K562 (cell line): ENCODE measurements around the gene SH3TC2. TPM values are rescaled to one million over a fixed set of nuclear protein-coding genes. Genes with fewer than 3 reads are reported as not detected.

Source experiments
- ATAC-seq: fragments of 200-7000 bp; cut with Tn5 transposase; 3 replicates; pipeline ENCODE4 v1.9.1; 2020; ENCODE audit warnings: moderate library complexity
- BruUV-seq: library from RNA; stranded (reverse); fragments of 400-500 nt; replicated peaks from 2 replicates; lab custom pipeline; 2021; lab: Mats Ljungman, UMichigan
- CTCF ChIA-PET: fragments of 300-600 bp; formaldehyde crosslinking; extraction: SDS; loops from one replicate; lab custom pipeline; 2021; ENCODE audit warnings: low intra/inter-chr PET ratio; lab: Yijun Ruan, JAX
- POLR2A ChIA-PET: fragments of 300-600, 350-650 bp; sonication (Branson Sonifier 250); formaldehyde crosslinking; extraction: SDS; loops from one replicate; lab custom pipeline; 2021; ENCODE audit warnings: antibody characterized with exemption, inconsistent platforms; lab: Yijun Ruan, JAX
- DNase-seq, 4 experiments: peaks; one replicate each; pipeline versions ENCODE4 v3.0.0 to v3.0.0-alpha.2; 2011 to 2018; ENCODE audit warnings: low spot score in 3 of 4, mixed read lengths in 3 of 4; ENCODE audit errors: extremely low read depth in 1 of 4
- FAIRE-seq: peaks from 2 replicates; lab custom pipeline; 2011; peaks lifted over from hg19 to GRCh38; lab: Jason Lieb, UNC
- H2AFZ ChIP-seq: 2 replicates; pipeline ENCODE4 v1.6.0; 2011; ENCODE audit warnings: low read depth, low read length, control low read depth, inconsistent platforms
- H3K27ac ChIP-seq: fragments of 200-600 bp; 3 replicates; pipeline ENCODE4 v1.8.0; 2011; ENCODE audit warnings: low read depth, mild to moderate bottlenecking, control low read depth, inconsistent platforms, low read length, moderate library complexity, mixed read lengths; ENCODE audit errors: extremely low read depth
- H3K27me3 ChIP-seq, 2 experiments: fragments of 300-600 bp in 1 of 2; 2 replicates in 1 of 2; 3 replicates in 1 of 2; pipeline versions ENCODE4 v1.6.0 to v1.8.0; 2011; ENCODE audit warnings: inconsistent platforms in 2 of 2, low read length in 2 of 2, mild to moderate bottlenecking in 1 of 2, mixed read lengths in 1 of 2, moderate library complexity in 1 of 2; ENCODE audit not compliant: control insufficient read depth in 2 of 2, insufficient read depth in 2 of 2
- H3K36me3 ChIP-seq: fragments of 300-600 bp; 3 replicates; pipeline ENCODE4 v1.8.0; 2011; ENCODE audit warnings: mild to moderate bottlenecking, low read length, inconsistent platforms; ENCODE audit not compliant: control insufficient read depth, insufficient read depth
- H3K4me1 ChIP-seq, 2 experiments: fragments of 200-600 bp in 1 of 2; replicated peaks in 1 of 2; 2 replicates in 1 of 2; 3 replicates in 1 of 2; pipeline versions ENCODE4 v1.5.1 to v1.8.0; 2011; ENCODE audit warnings: inconsistent platforms in 2 of 2, low read length in 2 of 2, mild to moderate bottlenecking in 1 of 2, mixed read lengths in 1 of 2, moderate library complexity in 1 of 2; ENCODE audit not compliant: control insufficient read depth in 2 of 2, insufficient read depth in 2 of 2
- H3K4me2 ChIP-seq: 2 replicates; pipeline ENCODE4 v1.6.1; 2011; ENCODE audit warnings: low read length, control low read depth, inconsistent platforms, mixed read lengths; ENCODE audit not compliant: insufficient read depth
- H3K4me3 ChIP-seq: fragments of 200-600 bp; sonication (generic), shearing (Covaris generic); 2 replicates; pipeline ENCODE4 v1.5.1; 2016; ENCODE audit warnings: control low read depth, inconsistent platforms
- H3K79me2 ChIP-seq: fragments of 200-600 bp; 3 replicates; pipeline ENCODE4 v1.8.0; 2011; ENCODE audit warnings: low read length, inconsistent platforms; ENCODE audit not compliant: control insufficient read depth, insufficient read depth
- H3K9ac ChIP-seq, 2 experiments: 2 replicates each; pipeline versions ENCODE4 v1.6.0 to v1.6.1; 2011; ENCODE audit warnings: low read depth in 2 of 2, low read length in 2 of 2, control low read depth in 1 of 2, inconsistent platforms in 1 of 2, mild to moderate bottlenecking in 1 of 2, mixed read lengths in 1 of 2; ENCODE audit not compliant: insufficient read depth in 1 of 2
- H3K9me1 ChIP-seq: one replicate; pipeline ENCODE4 v1.6.0; 2011; ENCODE audit warnings: inconsistent platforms, mild to moderate bottlenecking, low read length, moderate library complexity; ENCODE audit not compliant: control insufficient read depth, insufficient read depth
- H3K9me3 ChIP-seq: replicated peaks from 2 replicates; pipeline ENCODE4 v1.5.1; 2011; ENCODE audit warnings: low read depth, low read length, inconsistent platforms; ENCODE audit not compliant: control insufficient read depth, insufficient read depth
- H4K20me1 ChIP-seq: replicated peaks from 2 replicates; pipeline ENCODE4 v1.6.1; 2011; ENCODE audit warnings: low read length, inconsistent platforms, mixed read lengths; ENCODE audit not compliant: control insufficient read depth, insufficient read depth
- CREB5 ChIP-seq: fragments of 250-450 bp; sonication (Bioruptor Pico); IDR thresholded peaks from 2 replicates; pipeline ENCODE4 v1.5.0; 2020; ENCODE audit warnings: mild to moderate bottlenecking
- ELK3 ChIP-seq: fragments of 450-650 bp; formaldehyde crosslinking; IDR thresholded peaks from 2 replicates; pipeline ENCODE4 v1.4.0; 2020; ENCODE audit warnings: mild to moderate bottlenecking
- EP300 ChIP-seq: IDR thresholded peaks from 2 replicates; pipeline ENCODE4 v1.6.1; 2012; ENCODE audit warnings: low read length, improper control_type of control experiment
- MAFG ChIP-seq: fragments of 450-650 bp; conservative IDR thresholded peaks from 2 replicates; pipeline ENCODE4 v1.6.1; 2016; ENCODE audit warnings: missing genetic modification characterization, missing compliant biosample characterization
- RUNX1 ChIP-seq: sonication (generic); IDR thresholded peaks from 2 replicates; pipeline ENCODE4 v1.6.1; 2016; ENCODE audit warnings: antibody characterized with exemption, low read depth
- SAFB ChIP-seq: fragments of 200-400 bp; formaldehyde crosslinking; IDR thresholded peaks from 2 replicates; pipeline ENCODE4 v1.6.1; 2017; ENCODE audit warnings: low read depth, low read length, borderline replicate concordance
- ZNF212 ChIP-seq: fragments of 450-650 bp; formaldehyde crosslinking; IDR thresholded peaks from 2 replicates; pipeline ENCODE4 v1.4.0; 2020; ENCODE audit warnings: mild to moderate bottlenecking
- WGBS: fragments of 100-300 bp; shearing (Covaris generic); methylation state at CpG from one replicate; pipeline ENCODE4 v1.1.6; 2016; ENCODE audit warnings: low coverage, mixed read lengths; ENCODE audit not compliant: insufficient coverage; ENCODE audit errors: missing lambda C conversion rate; 5-methylcytosine and 5-hydroxymethylcytosine counted together
- in situ Hi-C: fragments of 300-500 bp; cut with MboI; formaldehyde crosslinking; loops from 4 replicates; pipeline ENCODE4 v1.15.0; 2018; ENCODE audit warnings: inconsistent platforms, mixed read lengths
- intact Hi-C: fragments of 100-400 bp; cut with micrococcal nuclease; formaldehyde crosslinking; loops from 2 replicates; pipeline ENCODE4 v1.14.2; 2022
- polyA plus RNA-seq, 8 experiments: library from polyadenylated mRNA; depleted of rRNA in 4 of 8; stranded (reverse) in 5 of 8; unstranded in 3 of 8; fragments of >200 nt; fragmentation: Nextera tagmentation in 2 of 8; fragmentation: Illumina TruSeq in 1 of 8; extraction: Ambion mirVana in 2 of 8; extraction: Trizol in 1 of 8; gene quantifications; 2 replicates each; pipeline versions ENCODE4 v1.2.1 to v1.2.3, GENCODE V29; 2011 to 2014; ENCODE audit warnings: inconsistent platforms in 1 of 8, missing spikeins in 1 of 8
- total RNA-seq, 7 experiments: library from RNA; depleted of rRNA in 6 of 7; stranded (reverse); fragments of >200 nt in 6 of 7; fragmentation: Illumina TruSeq in 2 of 7; extraction: Trizol in 2 of 7; gene quantifications; 2 replicates each; pipeline versions ENCODE4 v1.2.1 to v1.2.3, GENCODE V29; 2011 to 2021; ENCODE audit warnings: low replicate concordance in 1 of 7

Gene SH3TC2
- total and polyA plus RNA-seq, 9 of the 15 experiments (the other 6 are each of a cell fraction or from before 2014, with no cell fraction given) = 0.03 to 0.80 (median 0.55) TPM; not detected in 1

DNA sequence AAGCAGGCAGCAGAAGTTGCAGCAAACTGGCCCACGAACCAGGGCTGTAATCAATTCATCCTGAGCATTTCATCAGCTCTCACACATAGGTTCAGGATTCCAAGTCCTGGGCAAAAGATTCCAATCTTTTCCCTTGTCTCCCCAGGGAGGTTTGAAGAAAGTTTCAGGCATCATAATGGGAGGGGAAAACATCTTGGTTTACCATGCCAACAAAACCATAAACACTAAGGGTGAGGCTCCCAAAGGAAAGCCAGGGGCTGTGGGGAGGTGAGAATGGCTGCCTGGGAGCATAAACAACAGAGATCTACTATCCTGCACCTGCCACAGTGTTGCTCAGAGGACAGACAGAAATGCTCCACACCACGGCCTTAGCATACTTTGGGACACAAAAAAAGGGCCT, 94.6 kb downstream of the SH3TC2 start:
- no peaks in the 10 kb centered on the region for H3K9me3 ChIP-seq
- no peak overlapping the region for H3K27ac ChIP-seq
- H3K79me2 ChIP-seq = no peaks in the 10 kb centered on the region
- DNase-seq (no peak), ATAC-seq (no peak), FAIRE-seq (no peak)
- no peak overlapping the region for H3K4me3 ChIP-seq
- no peaks in the 10 kb centered on the region for H3K9me1 ChIP-seq
- no peak overlapping the region for H3K9ac ChIP-seq
- TF ChIP-seq MAFG (tag) = no peak
- no peak for TF ChIP-seq ZNF212 (CRISPR knock-in tag)
- no peak for TF ChIP-seq ELK3 (CRISPR knock-in tag)
- TF ChIP-seq CREB5 (CRISPR knock-in tag) = no peak
- TF ChIP-seq EP300 = no peak
- TF ChIP-seq SAFB = no peak
- no peak for TF ChIP-seq RUNX1
- H3K27me3 ChIP-seq = peaks cover 11 to 19% of the 10 kb centered on the region in 2 experiments; a peak in 4 of 5 replicates
- no peak overlapping the region for H2AFZ ChIP-seq
- intact Hi-C loops = loop anchor here (5.0 kb wide), 1 partner anchor 144 kb away; no protein-coding TSS in a partner anchor
- no peaks in the 10 kb centered on the region for H3K4me1 ChIP-seq
- ChIA-PET POLR2A (interaction anchor here (1.6 kb wide), 1 partner anchor 9 kb away, joined by 4 read pairs; no protein-coding TSS in a partner anchor), CTCF (no interaction called here)
- no peak overlapping the region for H3K4me2 ChIP-seq
- in situ Hi-C loops = loop anchor here (10.0 kb wide), 1 partner anchor 234 kb away; no protein-coding TSS in a partner anchor
- WGBS = 0% methylated on average over 2 of the region's 2 CpGs
- BruUV-seq = no TSS peak
- no peaks in the 10 kb centered on the region for H3K36me3 ChIP-seq
- no peaks in the 10 kb centered on the region for H4K20me1 ChIP-seq
